NCI-H345 (cell line): Measurements from ENCODE around the gene ORAI3.
A peak's percentile ranks its signal among the peaks of the same experiment; 100 is the strongest.

Experiments used
- DNase-seq: peaks from one replicate; lab custom pipeline; 2025; lab: John Stamatoyannopoulos, UW

ORAI3 gene

DNA sequence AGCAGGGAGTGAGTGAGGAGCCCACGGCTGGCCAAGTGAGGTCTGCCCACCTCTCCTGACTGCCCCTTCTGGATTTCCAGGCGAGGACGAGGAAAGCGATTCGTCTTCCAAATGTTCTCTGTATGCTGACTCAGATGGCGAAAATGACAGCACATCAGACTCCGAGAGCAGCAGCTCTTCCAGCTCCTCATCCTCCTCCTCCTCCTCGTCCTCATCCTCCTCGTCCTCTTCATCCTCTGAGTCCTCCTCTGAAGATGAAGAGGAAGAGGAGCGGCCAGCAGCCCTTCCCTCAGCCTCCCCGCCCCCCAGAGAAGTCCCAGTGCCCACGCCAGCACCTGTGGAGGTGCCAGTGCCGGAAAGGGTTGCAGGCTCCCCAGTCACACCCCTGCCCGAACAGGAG is 22.4 kb downstream of the ORAI3 start:
- no peak for DNase-seq

DNA sequence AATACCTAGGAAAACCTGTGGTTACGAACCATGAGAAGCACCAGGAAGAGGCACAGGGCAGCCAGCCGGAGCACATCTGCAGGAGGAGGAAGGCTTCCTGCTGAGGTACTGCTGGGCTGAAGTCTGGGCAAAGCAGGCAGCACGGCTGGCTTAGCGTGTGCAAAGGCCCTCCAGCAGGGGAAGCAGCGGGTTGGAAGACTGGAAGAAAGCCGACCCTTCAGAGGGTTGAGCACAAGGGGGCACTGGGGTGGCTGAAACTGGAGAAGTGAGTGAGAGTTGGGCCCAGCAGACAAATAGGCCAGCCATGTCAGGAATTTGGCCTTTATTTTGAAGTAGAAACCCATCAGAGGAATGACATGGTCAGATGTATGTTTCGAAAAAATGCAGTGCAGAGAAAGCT is 24.0 kb downstream of the ORAI3 start:
- DNase-seq = no peak

DNA sequence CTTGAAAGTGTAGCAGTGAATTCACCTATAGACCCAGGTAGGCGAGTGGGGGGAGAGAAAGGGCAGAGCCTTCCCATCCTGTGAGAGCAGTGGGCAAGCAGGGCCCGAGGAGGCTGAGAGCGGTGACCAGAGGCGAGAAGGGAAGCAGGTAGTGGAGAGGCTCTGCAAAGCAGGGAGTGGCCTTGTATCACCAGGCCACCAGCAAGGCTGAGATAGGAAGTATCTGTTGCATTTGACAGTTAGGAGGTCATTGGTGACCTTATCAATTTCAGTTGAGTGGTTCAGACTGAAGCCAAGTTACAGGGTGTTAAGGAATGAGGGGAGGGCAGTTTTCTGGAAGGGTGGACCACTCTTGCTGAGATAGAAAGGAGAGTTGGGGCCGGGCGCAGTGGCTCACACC is 25.5 kb downstream of the ORAI3 start:
- no peak for DNase-seq

DNA sequence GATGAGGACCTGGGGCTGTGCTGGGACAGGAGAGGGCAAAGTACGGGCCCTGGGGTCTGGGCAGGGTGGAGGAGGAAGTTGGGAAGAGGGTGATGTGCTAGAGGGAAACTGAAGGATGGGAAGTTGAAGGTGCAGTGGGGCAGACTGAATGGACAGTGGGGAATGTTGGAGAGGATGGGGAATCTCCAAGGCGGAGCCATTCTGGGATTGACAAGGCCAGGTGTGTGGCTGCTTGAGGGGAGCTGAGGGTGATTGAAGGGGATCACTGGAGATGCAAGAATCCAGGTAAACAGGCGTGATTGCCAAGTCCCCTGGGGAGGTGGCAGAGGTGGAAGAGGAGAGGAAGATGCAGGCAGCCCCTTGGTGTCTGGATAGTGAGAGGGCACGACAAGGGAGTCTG is 27.6 kb downstream of the ORAI3 start:
- DNase-seq = no peak

DNA sequence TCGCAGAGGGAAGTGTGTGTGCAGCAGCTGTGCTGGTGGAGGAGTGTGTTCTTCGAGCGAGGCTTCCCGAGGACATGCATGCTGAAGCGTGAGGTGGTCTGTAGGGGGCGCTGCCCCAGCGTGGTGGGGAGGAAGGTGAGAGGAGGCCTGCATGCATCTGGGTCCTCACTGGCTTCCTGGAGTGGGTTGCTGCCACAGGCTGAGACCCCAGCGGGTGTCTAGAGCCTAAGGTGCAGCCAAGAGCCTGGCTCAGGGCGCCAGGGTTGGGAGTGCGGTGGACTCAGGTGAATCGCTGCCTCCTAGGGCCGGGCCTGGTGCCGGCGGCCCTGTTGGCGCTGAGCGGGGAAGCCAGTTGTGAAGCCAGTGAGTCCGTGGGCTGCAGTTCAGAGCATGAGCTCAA is 28.6 kb downstream of the ORAI3 start:
- no peak for DNase-seq

DNA sequence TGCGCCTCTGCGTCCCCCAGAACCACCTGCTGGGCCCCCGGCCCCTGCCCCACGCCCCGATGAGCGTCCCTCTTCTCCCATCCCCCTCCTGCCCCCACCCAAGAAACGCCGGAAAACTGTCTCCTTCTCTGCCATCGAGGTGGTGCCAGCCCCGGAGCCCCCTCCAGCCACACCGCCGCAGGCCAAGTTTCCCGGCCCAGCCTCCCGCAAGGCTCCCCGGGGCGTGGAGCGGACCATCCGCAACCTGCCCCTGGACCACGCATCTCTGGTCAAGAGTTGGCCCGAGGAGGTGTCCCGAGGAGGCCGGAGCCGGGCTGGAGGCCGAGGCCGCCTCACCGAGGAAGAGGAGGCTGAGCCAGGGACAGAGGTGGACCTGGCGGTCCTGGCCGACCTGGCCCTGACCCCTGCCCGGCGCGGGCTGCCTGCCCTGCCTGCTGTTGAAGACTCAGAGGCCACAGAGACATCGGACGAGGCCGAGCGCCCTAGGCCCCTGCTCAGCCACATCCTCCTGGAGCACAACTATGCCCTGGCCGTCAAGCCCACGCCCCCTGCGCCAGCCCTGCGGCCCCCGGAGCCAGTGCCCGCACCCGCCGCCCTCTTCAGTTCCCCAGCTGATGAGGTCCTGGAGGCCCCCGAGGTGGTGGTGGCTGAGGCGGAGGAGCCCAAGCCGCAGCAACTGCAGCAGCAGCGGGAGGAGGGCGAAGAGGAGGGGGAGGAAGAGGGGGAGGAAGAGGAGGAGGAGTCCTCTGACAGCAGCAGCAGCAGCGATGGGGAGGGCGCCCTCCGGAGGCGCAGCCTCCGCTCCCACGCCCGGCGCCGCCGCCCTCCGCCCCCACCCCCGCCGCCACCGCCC is 30.5 kb downstream of the ORAI3 start:
- no peak for DNase-seq

DNA sequence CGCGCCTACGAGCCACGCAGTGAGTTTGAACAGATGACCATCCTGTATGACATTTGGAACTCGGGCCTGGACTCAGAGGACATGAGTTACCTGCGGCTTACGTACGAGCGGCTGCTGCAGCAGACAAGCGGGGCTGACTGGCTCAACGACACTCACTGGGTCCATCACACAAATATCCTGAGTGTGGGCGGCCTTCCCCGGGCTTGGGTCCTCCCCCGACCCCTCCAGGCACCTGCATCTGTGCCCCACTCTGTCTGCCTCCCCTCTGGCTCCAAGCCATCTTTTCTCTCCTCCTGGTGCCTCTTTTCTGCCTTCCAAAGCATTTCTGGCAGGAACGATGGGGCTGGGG is 31.1 kb downstream of the ORAI3 start:
- DNase-seq = no peak

DNA sequence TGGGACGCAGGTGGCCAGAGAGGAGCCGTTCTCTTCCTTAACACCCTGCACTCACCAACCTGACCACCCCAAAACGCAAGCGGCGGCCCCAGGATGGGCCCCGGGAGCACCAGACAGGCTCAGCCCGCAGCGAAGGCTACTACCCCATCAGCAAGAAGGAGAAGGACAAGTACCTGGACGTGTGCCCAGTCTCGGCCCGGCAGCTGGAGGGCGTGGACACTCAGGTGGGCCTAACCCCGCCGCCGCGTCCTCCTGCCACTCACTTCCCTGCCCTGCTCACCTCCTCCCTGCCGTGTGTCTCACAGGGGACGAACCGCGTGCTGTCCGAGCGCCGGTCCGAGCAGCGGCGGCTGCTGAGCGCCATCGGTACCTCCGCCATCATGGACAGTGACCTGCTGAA is 31.6 kb downstream of the ORAI3 start:
- DNase-seq = no peak

DNA sequence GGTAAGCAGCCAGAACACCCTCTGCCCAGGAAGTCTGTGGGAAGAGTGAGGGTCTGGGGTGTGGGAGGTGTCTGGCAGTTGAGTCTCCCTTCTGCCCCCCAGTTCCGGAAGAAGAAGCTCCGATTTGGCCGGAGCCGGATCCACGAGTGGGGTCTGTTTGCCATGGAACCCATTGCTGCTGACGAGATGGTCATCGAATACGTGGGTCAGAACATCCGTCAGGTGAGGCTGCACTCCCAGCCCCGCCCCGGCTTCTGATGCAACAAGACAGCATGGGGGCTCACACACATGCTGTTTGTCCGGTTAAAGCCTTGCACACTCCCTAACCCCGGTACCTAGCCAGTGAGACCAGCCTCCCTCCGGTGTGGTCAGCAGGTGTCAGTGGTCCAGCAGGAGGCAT is 32.1 kb downstream of the ORAI3 start:
- no peak for DNase-seq

DNA sequence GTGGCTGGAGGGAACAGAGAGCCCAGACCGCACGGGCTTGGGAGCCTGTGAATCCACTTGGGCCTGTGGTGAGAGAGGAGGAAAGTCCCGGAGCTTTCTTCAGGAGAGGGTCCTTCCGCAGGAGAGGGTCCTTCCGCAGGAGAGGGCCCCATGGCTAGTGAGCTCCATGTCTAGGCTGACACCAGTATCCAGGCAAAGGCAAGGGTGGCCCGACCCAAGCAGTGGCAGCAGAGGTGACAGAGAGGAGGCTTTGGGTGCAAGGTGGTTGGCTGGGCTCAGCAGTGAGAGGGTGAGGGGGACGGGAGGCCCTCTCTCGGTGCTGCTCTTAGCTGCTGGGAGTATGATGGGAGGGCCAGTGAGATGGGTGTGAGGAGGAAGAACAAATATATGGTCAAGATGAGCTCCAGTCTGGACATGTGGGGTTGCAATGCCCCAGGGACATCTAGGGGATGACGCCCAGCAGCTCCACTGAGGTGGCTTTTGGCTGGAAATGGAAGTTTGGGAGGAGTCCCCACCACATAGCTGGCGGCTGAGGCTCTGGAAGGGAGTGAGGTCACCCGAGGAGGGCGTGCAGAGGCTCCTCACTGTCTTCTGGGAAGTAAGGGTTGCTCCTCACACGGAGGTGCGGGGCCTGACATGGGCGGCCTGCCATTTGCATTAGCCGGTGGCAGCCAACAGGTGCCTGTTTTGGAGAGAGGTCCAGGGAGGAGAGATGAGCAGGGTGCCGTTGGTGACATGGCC is 33.9 kb downstream of the ORAI3 start:
- no peak for DNase-seq

DNA sequence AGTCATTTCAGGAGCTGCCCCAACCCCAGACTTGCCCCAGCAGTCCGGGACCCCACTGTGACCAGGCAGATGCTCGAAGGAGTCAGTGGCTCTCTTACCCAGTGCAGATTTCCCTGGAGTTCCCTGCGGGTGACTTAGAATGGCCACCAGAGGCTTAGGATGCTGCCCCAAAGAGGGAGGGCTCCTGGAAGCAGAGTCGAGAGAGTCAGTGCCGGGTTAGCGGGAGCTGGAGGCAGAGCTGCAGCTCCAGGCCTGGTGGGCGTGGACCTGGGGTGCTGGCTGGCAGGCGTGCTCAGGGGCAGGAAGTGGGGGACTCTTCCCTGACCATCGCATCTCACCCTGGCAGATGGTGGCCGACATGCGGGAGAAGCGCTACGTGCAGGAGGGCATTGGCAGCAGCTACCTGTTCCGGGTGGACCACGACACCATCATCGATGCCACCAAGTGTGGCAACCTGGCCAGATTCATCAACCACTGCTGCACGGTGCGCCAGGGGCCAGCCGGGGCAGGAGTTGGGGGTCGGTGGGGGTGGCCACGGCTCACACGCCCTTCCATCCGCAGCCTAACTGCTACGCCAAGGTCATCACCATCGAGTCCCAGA is 34.5 kb downstream of the ORAI3 start:
- DNase-seq = no peak

DNA sequence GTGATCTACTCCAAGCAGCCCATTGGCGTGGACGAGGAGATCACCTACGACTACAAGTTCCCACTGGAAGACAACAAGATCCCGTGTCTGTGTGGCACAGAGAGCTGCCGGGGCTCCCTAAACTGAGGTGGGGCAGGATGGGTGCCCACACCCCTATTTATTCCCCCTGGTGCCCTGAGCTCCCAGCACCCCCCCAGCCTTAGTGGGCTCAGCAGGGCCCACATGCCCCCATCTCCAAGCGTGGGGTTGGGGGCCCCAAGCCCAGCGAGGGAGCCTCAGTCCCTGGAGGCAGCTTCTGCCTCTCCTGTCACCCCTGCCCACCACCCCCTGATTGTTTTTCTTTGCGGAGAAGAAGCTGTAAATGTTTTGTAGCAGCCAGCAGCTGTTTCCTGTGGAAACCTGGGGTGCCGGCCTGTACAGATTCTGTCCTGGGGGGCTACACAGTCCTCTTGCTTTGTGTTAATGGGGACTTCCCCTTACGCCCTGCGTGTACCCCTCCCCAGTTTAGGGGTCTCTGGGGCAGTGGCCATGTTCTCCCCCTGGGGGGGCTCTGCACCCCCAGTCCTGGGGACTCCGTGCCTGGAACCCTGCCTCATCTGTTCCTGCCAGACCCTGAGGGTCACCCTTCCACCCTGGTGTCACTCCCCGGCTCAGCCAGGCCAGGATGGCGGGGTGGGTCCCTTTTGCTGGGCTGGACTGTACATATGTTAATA is 35.2 kb downstream of the ORAI3 start:
- no peak for DNase-seq

DNA sequence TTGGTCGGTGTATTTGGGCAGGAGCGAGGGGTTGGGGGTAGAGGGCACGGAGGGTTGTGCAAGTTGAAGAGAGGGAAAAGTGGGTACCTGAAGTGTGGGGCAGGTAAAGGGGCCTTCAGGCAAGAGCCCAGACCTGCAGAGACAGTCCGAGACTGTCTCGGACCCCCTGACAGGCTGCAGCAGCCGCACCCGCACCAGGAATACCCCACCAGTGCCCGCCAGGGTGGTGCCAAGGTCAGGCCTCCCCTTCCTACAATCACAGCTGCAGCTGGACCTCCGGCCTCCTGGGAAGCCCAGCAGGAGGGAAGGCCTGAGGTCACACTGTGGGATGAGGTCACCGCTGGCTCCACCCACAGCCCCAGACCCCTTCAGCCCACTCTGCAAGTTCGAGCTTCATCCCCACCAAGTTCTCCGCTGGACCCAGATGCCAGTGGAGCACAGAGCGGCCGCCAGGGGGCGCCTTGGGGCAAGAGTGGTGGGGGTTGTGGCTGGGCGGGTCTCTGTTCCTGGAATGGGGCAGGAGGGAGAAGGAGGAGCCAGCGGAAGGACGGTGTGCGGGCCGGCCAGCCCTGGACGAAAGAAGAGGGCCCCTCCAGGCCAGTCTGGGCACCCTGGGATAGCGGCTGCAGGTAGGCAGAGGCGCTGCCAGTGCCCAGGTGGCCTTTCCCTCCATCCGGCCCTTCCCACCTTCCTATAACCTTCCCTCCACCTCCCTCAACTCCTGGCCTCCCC is 36.0 kb downstream of the ORAI3 start, which contains the start of gene HSD3B7:
HSD3B7 (plus strand) TSS at position 539 of the 732 bp plus-strand sequence. CDS start 452 bp downstream, outside the sequence.
- DNase-seq = peak; percentile 89

DNA sequence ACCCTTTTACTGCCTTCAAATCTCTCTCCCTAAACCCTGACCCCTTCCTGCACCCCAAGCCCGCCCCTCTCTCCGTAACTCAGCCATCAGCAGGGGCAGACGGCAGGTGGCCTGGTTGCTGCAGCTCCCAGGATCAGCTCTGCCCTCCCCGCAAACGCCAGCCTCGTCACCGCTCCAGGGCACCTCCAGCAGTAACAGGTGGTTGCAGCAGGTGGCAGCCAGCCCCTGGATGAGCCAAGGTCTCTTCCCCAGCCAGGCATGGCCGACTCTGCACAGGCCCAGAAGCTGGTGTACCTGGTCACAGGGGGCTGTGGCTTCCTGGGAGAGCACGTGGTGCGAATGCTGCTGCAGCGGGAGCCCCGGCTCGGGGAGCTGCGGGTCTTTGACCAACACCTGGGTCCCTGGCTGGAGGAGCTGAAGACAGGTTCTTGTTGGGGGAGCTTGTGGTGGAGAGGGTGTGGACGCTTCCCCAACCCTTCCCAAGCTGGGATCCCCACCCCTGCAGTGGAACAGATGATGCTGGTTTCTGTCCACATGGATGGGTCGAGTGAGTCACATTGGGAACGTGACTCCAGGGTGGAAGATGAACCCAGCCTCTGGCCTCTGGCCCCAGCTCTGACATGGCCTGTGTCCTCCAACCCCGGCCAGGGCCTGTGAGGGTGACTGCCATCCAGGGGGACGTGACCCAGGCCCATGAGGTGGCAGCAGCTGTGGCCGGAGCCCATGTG is 36.7 kb downstream of the ORAI3 start:
- DNase-seq = peak; percentile 92

DNA sequence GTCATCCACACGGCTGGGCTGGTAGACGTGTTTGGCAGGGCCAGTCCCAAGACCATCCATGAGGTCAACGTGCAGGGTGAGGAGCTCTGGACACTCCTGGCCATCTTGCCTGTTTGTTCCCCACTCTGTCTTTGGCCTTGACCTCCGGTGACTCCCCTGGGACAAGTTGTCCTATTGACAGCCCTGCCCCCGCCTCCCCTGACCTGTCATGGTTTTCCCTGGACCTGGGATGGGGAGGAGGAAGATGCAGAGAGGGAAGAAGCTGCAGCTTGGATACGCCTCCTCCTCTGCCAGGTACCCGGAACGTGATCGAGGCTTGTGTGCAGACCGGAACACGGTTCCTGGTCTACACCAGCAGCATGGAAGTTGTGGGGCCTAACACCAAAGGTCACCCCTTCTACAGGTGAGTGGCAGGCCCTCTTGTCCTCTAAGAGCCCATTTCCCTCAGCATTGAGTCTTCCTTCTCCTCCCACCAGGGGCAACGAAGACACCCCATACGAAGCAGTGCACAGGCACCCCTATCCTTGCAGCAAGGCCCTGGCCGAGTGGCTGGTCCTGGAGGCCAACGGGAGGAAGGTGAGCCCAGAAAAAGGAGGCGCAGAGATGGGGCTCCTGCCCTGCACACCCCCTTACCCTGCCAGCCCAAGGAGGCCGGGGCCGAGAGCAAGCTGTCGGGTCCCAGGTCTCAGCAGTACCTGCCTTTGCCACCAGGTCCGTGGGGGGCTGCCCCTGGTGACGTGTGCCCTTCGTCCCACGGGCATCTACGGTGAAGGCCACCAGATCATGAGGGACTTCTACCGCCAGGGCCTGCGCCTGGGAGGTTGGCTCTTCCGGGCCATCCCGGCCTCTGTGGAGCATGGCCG is 37.5 kb downstream of the ORAI3 start:
- no peak for DNase-seq

DNA sequence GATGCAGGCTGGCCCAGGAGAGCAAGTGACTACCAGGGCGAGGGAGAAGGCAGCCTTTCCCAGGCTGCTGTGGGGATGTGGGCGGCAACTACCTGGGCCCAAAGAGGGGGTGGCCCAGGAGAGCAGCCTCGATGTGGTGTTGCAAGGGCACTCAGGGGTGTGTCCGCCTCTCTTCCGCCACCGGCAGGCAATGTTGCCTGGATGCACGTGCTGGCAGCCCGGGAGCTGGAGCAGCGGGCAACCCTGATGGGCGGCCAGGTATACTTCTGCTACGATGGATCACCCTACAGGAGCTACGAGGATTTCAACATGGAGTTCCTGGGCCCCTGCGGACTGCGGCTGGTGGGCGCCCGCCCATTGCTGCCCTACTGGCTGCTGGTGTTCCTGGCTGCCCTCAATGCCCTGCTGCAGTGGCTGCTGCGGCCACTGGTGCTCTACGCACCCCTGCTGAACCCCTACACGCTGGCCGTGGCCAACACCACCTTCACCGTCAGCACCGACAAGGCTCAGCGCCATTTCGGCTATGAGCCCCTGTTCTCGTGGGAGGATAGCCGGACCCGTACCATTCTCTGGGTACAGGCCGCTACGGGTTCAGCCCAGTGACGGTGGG is 38.8 kb downstream of the ORAI3 start:
- DNase-seq = no peak

DNA sequence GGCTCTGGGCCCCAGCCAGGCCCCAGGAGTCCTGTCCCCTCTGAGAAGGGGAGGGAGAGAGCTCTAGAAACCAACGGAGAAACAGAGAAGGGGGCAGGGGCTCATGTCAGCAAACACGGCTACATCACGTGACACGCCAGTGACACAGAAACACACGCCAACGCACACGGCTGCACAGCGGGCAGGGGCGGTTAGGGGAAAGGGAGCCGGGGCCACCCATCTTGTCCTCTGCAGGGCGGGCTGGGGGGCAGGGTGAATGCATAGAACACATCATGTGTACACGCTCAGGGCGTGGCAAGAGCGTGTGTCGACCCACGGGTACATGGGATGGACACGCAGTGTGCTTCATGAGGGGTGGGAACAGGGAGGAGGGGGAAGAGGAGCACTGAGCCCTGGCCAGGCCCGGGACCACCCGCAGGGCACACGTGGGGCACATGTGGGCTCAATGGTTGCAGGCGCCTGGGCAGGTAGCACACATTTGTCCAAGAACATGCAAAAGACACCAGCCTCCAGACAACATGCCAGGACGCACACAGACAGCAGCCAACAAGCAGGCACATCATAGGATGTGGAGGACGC is 40.7 kb downstream of the ORAI3 start:
- no peak for DNase-seq

DNA sequence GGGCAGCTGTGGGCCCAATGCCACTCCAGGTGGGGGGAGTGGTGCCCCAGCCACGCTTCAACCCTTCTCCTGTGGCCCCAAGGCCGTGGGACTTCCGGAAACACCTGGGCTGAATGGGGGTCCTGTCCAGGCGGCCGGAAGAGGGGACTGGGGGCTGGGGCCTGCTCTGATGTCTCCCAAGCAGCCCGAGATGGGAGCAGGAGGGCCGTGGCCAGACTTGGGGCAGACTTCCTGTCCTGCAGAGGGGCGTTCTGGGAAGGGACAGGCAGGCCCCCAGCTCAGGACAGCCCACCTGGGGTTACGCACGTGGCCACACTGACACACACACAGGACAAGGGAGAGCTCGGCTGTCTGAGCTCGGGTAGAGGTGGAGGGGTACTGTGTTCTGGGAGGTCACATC is 41.2 kb downstream of the ORAI3 start:
- no peak for DNase-seq

DNA sequence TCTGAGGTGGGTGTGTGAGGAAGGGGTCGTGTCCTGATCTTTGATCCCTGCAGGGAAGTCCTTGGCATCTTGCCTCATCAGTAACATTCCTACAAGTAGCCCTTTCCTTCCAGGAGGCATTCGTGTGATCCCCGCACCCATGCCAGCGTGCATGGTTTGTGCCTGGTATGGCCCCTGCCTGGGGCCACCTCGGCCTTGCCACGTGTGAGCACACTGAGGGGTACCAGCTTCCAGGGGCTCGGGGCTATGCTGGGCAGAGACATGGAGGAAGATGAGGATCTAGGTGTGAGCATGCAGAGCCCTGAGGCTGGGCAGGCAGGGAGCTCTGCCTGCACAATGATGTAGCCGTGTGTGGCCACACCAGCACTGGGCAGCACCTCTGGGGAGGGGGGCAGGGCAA is 42.2 kb downstream of the ORAI3 start:
- DNase-seq = no peak
